Measurements from ENCODE around the gene TCL1A. TPM values are rescaled to one million over a fixed set of nuclear protein-coding genes. Genes with fewer than 3 reads are reported as not detected.
"Not testable (repeated sequence)": the region's sequence is repeated elsewhere in the genome, so short reads cannot be mapped to it uniquely, and the experiment has no call there.

The TCL1A gene, protein sequence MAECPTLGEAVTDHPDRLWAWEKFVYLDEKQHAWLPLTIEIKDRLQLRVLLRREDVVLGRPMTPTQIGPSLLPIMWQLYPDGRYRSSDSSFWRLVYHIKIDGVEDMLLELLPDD
- total RNA-seq (10 to 100 TPM in 1 of 2 donors, under 1 TPM in 1; 0.17 to 17.2 TPM), polyA plus RNA-seq (1 to 10 TPM in 1 of 2 donors, under 1 TPM in 1; 0.14 to 1.2 TPM)

DNA sequence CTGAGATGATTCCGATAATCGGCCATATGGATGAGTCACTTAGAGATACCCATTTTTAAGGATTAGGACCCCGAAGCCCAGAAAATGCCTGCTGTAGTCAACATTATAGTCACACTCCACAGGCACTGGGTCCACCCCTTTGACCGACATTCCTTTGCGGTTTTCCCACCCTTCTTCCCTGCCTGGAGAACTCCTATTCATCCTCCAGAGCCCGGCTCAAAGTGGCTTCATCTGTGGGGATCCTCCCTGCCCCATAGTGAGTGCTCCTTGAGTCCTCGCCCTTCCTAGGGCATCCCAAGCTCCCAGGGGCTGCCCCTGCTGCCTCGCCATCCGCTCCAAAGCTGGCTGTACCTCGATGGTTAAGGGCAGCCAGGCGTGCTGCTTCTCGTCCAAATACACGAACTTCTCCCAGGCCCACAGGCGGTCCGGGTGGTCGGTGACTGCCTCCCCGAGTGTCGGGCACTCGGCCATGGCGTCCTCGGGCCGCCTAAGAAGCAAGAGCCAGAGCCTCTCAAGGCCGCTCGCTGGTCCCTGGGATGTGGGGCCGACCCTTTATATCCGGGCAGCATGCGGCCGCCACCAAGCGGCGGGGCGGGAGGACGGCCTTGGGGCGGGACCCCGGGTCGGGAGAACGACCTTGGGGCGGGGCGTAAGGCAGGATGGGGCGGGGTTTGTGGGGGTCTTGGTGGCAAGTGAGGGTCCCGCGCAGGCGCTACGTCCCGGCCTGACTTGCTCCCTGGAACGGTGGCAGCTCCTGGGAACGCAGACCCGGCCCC lies at the start of gene TCL1A:
Gene TCL1A (minus strand): TSS at position 530 of the 776 bp plus-strand sequence. CDS start 59 bp downstream, at position 471.
- 49% methylated on average over 47 of the region's 47 CpGs for WGBS
- no peak for DNase-seq (ENCODE audit: low spot score)
- Histone ChIP-seq H3K4me3 (ENCODE audit: low read depth in 1 of 3, low read length in 3 of 3) (no peak within 1 kb of the TSS), H3K27ac (ENCODE audit: low read depth in 1 of 2, low read length in 2 of 2) (no peak within 1 kb of the TSS), H3K9me3 (ENCODE audit: control insufficient read depth in 4 of 4, low read length in 3 of 4) (peaks cover 0 to 2% (median 0%) of the 10 kb centered on the region in 4 donors), H3K4me1 (ENCODE audit: control insufficient read depth in 4 of 4, insufficient read depth in 4 of 4, low read length in 3 of 4) (no peaks in the 10 kb centered on the region), H3K9ac (ENCODE audit: low read depth in 1 of 2, low read length in 2 of 2) (no peak within 1 kb of the TSS), H3K36me3 (ENCODE audit: control insufficient read depth in 4 of 4, insufficient read depth in 3 of 4, low read depth in 1 of 4, low read length in 3 of 4) (no peaks in the 10 kb centered on the region), H3K27me3 (ENCODE audit: control insufficient read depth in 4 of 4, insufficient read depth in 4 of 4, low read length in 3 of 4) (peaks cover 0 to 11% (median 2%) of the 10 kb centered on the region in 4 donors)
- TF ChIP-seq FOXA1 (IDR thresholded peaks at IDR 0.05) (no peak), SP1 (IDR thresholded peaks at IDR 0.05) (no peak), TAF1 (conservative IDR thresholded peaks at IDR 0.05) (no peak), RXRA (IDR thresholded peaks at IDR 0.05) (no peak), HNF4G (IDR thresholded peaks at IDR 0.05) (no peak), NR2F2 (IDR thresholded peaks at IDR 0.05) (no peak), GABPA (IDR thresholded peaks at IDR 0.05 in 1 of 2, conservative IDR thresholded peaks at IDR 0.05 in 1 of 2) (no peak), RAD21 (IDR thresholded peaks at IDR 0.05) (no peak), HNF4A (conservative IDR thresholded peaks at IDR 0.05) (no peak), EGR1 (IDR thresholded peaks at IDR 0.05; ENCODE audit: low read depth in 2 of 2) (no peak)
- TF ChIP-seq, protein P1, sequence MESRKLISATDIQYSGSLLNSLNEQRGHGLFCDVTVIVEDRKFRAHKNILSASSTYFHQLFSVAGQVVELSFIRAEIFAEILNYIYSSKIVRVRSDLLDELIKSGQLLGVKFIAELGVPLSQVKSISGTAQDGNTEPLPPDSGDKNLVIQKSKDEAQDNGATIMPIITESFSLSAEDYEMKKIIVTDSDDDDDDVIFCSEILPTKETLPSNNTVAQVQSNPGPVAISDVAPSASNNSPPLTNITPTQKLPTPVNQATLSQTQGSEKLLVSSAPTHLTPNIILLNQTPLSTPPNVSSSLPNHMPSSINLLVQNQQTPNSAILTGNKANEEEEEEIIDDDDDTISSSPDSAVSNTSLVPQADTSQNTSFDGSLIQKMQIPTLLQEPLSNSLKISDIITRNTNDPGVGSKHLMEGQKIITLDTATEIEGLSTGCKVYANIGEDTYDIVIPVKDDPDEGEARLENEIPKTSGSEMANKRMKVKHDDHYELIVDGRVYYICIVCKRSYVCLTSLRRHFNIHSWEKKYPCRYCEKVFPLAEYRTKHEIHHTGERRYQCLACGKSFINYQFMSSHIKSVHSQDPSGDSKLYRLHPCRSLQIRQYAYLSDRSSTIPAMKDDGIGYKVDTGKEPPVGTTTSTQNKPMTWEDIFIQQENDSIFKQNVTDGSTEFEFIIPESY (IDR thresholded peaks at IDR 0.05), result no peak
- TF ChIP-seq, protein P2, sequence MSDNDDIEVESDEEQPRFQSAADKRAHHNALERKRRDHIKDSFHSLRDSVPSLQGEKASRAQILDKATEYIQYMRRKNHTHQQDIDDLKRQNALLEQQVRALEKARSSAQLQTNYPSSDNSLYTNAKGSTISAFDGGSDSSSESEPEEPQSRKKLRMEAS (IDR thresholded peaks at IDR 0.05), result no peak
- TF ChIP-seq, protein P3, sequence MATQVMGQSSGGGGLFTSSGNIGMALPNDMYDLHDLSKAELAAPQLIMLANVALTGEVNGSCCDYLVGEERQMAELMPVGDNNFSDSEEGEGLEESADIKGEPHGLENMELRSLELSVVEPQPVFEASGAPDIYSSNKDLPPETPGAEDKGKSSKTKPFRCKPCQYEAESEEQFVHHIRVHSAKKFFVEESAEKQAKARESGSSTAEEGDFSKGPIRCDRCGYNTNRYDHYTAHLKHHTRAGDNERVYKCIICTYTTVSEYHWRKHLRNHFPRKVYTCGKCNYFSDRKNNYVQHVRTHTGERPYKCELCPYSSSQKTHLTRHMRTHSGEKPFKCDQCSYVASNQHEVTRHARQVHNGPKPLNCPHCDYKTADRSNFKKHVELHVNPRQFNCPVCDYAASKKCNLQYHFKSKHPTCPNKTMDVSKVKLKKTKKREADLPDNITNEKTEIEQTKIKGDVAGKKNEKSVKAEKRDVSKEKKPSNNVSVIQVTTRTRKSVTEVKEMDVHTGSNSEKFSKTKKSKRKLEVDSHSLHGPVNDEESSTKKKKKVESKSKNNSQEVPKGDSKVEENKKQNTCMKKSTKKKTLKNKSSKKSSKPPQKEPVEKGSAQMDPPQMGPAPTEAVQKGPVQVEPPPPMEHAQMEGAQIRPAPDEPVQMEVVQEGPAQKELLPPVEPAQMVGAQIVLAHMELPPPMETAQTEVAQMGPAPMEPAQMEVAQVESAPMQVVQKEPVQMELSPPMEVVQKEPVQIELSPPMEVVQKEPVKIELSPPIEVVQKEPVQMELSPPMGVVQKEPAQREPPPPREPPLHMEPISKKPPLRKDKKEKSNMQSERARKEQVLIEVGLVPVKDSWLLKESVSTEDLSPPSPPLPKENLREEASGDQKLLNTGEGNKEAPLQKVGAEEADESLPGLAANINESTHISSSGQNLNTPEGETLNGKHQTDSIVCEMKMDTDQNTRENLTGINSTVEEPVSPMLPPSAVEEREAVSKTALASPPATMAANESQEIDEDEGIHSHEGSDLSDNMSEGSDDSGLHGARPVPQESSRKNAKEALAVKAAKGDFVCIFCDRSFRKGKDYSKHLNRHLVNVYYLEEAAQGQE (IDR thresholded peaks at IDR 0.05), result no peak
- TF ChIP-seq, protein P4, sequence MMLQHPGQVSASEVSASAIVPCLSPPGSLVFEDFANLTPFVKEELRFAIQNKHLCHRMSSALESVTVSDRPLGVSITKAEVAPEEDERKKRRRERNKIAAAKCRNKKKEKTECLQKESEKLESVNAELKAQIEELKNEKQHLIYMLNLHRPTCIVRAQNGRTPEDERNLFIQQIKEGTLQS (IDR thresholded peaks at IDR 0.05), result no peak
- TF ChIP-seq, protein P5, sequence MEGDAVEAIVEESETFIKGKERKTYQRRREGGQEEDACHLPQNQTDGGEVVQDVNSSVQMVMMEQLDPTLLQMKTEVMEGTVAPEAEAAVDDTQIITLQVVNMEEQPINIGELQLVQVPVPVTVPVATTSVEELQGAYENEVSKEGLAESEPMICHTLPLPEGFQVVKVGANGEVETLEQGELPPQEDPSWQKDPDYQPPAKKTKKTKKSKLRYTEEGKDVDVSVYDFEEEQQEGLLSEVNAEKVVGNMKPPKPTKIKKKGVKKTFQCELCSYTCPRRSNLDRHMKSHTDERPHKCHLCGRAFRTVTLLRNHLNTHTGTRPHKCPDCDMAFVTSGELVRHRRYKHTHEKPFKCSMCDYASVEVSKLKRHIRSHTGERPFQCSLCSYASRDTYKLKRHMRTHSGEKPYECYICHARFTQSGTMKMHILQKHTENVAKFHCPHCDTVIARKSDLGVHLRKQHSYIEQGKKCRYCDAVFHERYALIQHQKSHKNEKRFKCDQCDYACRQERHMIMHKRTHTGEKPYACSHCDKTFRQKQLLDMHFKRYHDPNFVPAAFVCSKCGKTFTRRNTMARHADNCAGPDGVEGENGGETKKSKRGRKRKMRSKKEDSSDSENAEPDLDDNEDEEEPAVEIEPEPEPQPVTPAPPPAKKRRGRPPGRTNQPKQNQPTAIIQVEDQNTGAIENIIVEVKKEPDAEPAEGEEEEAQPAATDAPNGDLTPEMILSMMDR (IDR thresholded peaks at IDR 0.05; ENCODE audit: low read depth, low read length, missing input control), result no peak

DNA sequence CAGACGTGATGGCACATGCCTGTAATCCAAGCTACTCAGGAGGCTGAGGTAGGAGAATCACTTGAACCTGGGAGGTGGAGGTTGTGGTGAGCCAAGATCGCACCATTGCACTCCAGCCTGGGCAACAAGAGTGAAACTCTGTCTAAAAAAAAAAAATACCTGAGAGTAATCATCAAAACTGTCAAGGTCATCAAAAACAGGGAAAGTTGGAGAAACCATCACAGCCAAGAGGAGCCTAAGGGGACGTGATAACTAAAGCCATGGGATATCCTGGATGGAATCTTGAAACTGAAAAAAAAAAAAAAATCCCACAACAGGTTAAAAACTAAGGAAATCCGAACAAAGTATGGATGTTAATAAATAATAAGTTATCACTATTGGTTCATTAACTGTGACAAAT lies 49.1 kb upstream of the TCL1A start:
- not testable (repeated sequence) for H3K4me1 ChIP-seq (ENCODE audit: control insufficient read depth in 4 of 4, insufficient read depth in 4 of 4, low read length in 3 of 4); H3K9ac ChIP-seq (ENCODE audit: low read depth in 1 of 2, low read length in 2 of 2); DNase-seq (ENCODE audit: low spot score); H3K4me3 ChIP-seq (ENCODE audit: low read depth in 1 of 3, low read length in 3 of 3); H3K27ac ChIP-seq (ENCODE audit: low read depth in 1 of 2, low read length in 2 of 2); H3K9me3 ChIP-seq (ENCODE audit: control insufficient read depth in 4 of 4, low read length in 3 of 4); H3K27me3 ChIP-seq (ENCODE audit: control insufficient read depth in 4 of 4, insufficient read depth in 4 of 4, low read length in 3 of 4); H3K36me3 ChIP-seq (ENCODE audit: control insufficient read depth in 4 of 4, insufficient read depth in 3 of 4, low read depth in 1 of 4, low read length in 3 of 4)
- 71% methylated on average over 4 of the region's 4 CpGs for WGBS

Measured in liver (tissue), 9 donors.